ENCODE measurements around the gene GALNTL6.

Gene GALNTL6

DNA sequence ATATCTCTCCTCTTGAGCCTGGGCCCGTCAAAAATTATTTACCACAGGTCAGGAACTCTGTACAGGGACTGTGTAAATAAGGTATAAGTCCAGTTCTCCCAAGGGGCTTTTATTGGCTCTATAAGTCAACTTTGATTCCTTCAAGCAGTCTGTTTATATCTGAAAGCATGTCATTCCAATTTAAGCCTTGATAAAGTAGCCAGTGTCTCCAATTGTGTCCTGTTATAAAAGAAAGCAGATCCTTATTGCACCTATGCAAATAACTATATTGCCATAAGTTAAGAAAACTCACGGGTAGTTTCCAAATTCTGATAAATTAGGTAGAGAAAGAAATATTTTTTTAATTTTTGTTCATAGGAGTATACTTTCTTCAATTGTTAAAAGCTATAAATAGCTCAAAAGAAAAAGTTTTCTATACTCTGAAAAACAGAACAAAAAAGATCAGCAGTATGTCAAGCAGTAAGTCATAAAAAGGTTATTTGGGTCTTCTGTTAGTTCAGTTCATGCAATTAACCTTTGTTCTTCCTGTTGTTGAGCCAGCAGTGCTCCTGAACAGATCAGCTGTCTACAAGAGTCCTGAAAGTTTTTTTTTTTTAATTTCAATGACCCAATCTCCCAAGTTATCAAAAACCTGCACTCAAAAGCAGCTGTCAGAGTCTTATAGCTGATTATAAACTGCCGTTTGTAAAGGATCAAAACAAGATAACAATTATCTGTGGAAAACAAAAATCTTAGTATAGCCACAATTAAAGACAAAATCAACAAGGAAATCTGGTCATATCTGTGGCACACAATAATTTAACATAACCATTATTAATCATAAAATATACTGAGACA, 1177.0 kb downstream of the GALNTL6 start:
- Histone ChIP-seq H3K27me3 (no peaks in the 10 kb centered on the region), H3K4me3 (ENCODE audit: low read depth, low read length) (no peak overlapping the region), H3K9me3 (0 out of 2 replicates have a peak, but pooled peaks cover 4% of the 10 kb centered on the region), H3K4me1 (no peaks in the 10 kb centered on the region; the same call in none of the 2 replicates), H3K36me3 (no peaks in the 10 kb centered on the region)
- no peak for TF ChIP-seq CTCF (IDR thresholded peaks at IDR 0.05; ENCODE audit: low read depth, low read length)
- no peak for DNase-seq

DNA sequence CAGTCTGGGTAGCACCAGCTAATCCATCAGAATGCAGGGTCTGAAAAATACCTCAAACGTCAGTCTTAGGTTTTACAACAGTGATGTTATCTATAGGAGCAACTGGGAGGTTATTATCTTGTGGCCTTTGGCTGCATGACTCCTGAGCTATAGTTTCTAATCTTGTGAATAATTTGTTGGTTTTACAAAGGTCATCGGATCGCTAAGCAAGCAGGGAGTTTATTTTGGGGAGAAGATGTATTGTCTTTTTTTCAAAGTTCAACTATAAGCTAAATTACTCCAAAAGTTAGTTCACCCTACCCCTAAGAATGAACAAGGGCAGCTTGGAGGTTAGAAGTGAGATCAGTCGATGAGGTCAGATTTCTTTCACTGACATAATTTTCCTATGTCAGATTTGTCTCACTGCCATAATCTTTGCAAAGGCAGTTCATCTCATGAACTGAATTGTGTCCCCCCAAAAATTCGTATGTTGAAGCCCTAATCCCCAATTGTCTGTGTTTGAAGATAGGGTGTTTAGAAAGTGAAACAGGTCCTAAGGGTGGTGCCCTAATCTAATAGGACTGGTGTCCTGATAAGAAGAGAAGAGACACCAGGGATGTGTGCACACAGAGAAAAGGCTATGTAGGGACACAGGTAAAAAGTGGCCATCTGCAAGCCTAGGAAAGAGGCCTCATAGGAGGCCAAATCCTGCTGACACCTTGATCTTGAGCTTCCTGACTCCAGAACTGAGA, 1179.6 kb downstream of the GALNTL6 start:
- TF ChIP-seq CTCF (IDR thresholded peaks at IDR 0.05; ENCODE audit: low read depth, low read length) = no peak
- 0 out of 2 replicates have a peak, but pooled peaks cover 4% of the 10 kb centered on the region for H3K9me3 ChIP-seq
- H3K27me3 ChIP-seq = no peaks in the 10 kb centered on the region
- H3K36me3 ChIP-seq = no peaks in the 10 kb centered on the region
- no peak for DNase-seq
- H3K4me1 ChIP-seq = no peaks in the 10 kb centered on the region; the same call in none of the 2 replicates
- no peak overlapping the region for H3K4me3 ChIP-seq (ENCODE audit: low read depth, low read length)

- Histone ChIP-seq H3K36me3 (no peaks in the 10 kb centered on the region), H3K4me1 (no peaks in the 10 kb centered on the region; the same call in none of the 2 replicates), H3K4me3 (ENCODE audit: low read depth, low read length) (no peak overlapping the region), H3K27me3 (no peaks in the 10 kb centered on the region), H3K9me3 (no peaks in the 10 kb centered on the region)
- no peak for TF ChIP-seq CTCF (IDR thresholded peaks at IDR 0.05; ENCODE audit: low read depth, low read length)
- DNase-seq = no peak
Observed at GRCh38 chr4:172995161-172995560, 1182.0 kb downstream of the GALNTL6 start.

DNA sequence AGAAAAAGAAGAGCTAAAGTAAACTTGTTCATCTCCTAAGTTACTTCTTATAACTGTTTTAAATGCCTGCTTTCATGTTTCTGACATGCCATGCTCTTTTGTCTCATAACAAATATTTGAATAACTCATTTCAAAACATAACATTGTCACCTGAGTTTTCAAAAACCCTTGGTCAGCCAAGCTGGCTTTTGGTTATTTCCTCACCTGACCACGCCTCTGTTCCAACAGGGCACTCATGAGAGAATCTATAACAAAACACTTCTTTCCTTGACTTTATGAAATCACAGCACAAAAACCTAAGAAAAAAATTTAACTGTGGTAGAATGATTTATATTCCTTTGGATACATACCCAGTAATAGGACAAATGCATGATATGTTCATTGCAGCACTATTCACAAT, 1182.5 kb downstream of the GALNTL6 start:
- DNase-seq = no peak
- Histone ChIP-seq H3K36me3 (no peaks in the 10 kb centered on the region), H3K4me1 (no peaks in the 10 kb centered on the region; the same call in none of the 2 replicates), H3K9me3 (no peaks in the 10 kb centered on the region), H3K4me3 (ENCODE audit: low read depth, low read length) (no peak overlapping the region), H3K27me3 (no peaks in the 10 kb centered on the region)
- no peak for TF ChIP-seq CTCF (IDR thresholded peaks at IDR 0.05; ENCODE audit: low read depth, low read length)

- H3K4me3 ChIP-seq (ENCODE audit: low read depth, low read length) = no peak overlapping the region
- DNase-seq = no peak
- no peaks in the 10 kb centered on the region for H3K36me3 ChIP-seq
- TF ChIP-seq CTCF (IDR thresholded peaks at IDR 0.05; ENCODE audit: low read depth, low read length) = no peak
- no peaks in the 10 kb centered on the region for H3K9me3 ChIP-seq
- H3K4me1 ChIP-seq = no peaks in the 10 kb centered on the region; the same call in none of the 2 replicates
- no peaks in the 10 kb centered on the region for H3K27me3 ChIP-seq
Observed at GRCh38 chr4:172996571-172997216, 1183.5 kb downstream of the GALNTL6 start.

Data from BE2C (cell line).